ENCODE measurements around the gene SLC66A3.

SLC66A3 gene

GRCh38 chr2:11146076-11146475, 9.2 kb upstream of the SLC66A3 start:
- TF ChIP-seq CTCF (IDR thresholded peaks at IDR 0.05; ENCODE audit: insufficient read depth, low read length, poor library complexity, severe bottlenecking) = no peak
- H3K36me3 ChIP-seq (ENCODE audit: control insufficient read depth, insufficient read depth, low read length) = no peaks in the 10 kb centered on the region
- no peak overlapping the region for H3K4me3 ChIP-seq (replicated peaks; ENCODE audit: low read depth, low read length)
- no peaks in the 10 kb centered on the region; the same call in 1 of the 2 replicates for H3K27me3 ChIP-seq (replicated peaks; ENCODE audit: control insufficient read depth, insufficient read depth, low read length)
- no peak for DNase-seq (ENCODE audit: extremely low read depth, insufficient read length)

GRCh38 chr2:11147263-11147662, 8.0 kb upstream of the SLC66A3 start:
- no peak for TF ChIP-seq CTCF (IDR thresholded peaks at IDR 0.05; ENCODE audit: insufficient read depth, low read length, poor library complexity, severe bottlenecking)
- Histone ChIP-seq H3K4me3 (replicated peaks; ENCODE audit: low read depth, low read length) (no peak overlapping the region), H3K36me3 (ENCODE audit: control insufficient read depth, insufficient read depth, low read length) (no peaks in the 10 kb centered on the region), H3K27me3 (replicated peaks; ENCODE audit: control insufficient read depth, insufficient read depth, low read length) (no peaks in the 10 kb centered on the region; the same call in 1 of the 2 replicates)
- DNase-seq (ENCODE audit: extremely low read depth, insufficient read length) = no peak

GRCh38 chr2:11152591-11152990, 2.7 kb upstream of the SLC66A3 start:
- no peak for DNase-seq (ENCODE audit: extremely low read depth, insufficient read length)
- Histone ChIP-seq H3K27me3 (replicated peaks; ENCODE audit: control insufficient read depth, insufficient read depth, low read length) (no peaks in the 10 kb centered on the region), H3K36me3 (ENCODE audit: control insufficient read depth, insufficient read depth, low read length) (no peaks in the 10 kb centered on the region), H3K4me3 (replicated peaks; ENCODE audit: low read depth, low read length) (no peak overlapping the region)
- no peak for TF ChIP-seq CTCF (IDR thresholded peaks at IDR 0.05; ENCODE audit: insufficient read depth, low read length, poor library complexity, severe bottlenecking)

GRCh38 chr2:11154016-11154922, 998 bp upstream of the SLC66A3 start:
- no peak for DNase-seq (ENCODE audit: extremely low read depth, insufficient read length)
- no peaks in the 10 kb centered on the region for H3K36me3 ChIP-seq (ENCODE audit: control insufficient read depth, insufficient read depth, low read length)
- peak overlapping the region; percentile 63 for H3K4me3 ChIP-seq (replicated peaks; ENCODE audit: low read depth, low read length)
- no peaks in the 10 kb centered on the region for H3K27me3 ChIP-seq (replicated peaks; ENCODE audit: control insufficient read depth, insufficient read depth, low read length)
- TF ChIP-seq CTCF (IDR thresholded peaks at IDR 0.05; ENCODE audit: insufficient read depth, low read length, poor library complexity, severe bottlenecking) = no peak

GRCh38 chr2:11154923-11155380, 315 bp upstream of the SLC66A3 start:
- DNase-seq (ENCODE audit: extremely low read depth, insufficient read length) = peak; percentile 92
- no peak for TF ChIP-seq CTCF (IDR thresholded peaks at IDR 0.05; ENCODE audit: insufficient read depth, low read length, poor library complexity, severe bottlenecking)
- H3K27me3 ChIP-seq (replicated peaks; ENCODE audit: control insufficient read depth, insufficient read depth, low read length) = no peaks in the 10 kb centered on the region
- peak overlapping the region; percentile 63 for H3K4me3 ChIP-seq (replicated peaks; ENCODE audit: low read depth, low read length)
- no peaks in the 10 kb centered on the region for H3K36me3 ChIP-seq (ENCODE audit: control insufficient read depth, insufficient read depth, low read length)

Data from GM06990 (cell line).